Measurements from ENCODE around the gene ITGB3.

The ITGB3 gene

DNA sequence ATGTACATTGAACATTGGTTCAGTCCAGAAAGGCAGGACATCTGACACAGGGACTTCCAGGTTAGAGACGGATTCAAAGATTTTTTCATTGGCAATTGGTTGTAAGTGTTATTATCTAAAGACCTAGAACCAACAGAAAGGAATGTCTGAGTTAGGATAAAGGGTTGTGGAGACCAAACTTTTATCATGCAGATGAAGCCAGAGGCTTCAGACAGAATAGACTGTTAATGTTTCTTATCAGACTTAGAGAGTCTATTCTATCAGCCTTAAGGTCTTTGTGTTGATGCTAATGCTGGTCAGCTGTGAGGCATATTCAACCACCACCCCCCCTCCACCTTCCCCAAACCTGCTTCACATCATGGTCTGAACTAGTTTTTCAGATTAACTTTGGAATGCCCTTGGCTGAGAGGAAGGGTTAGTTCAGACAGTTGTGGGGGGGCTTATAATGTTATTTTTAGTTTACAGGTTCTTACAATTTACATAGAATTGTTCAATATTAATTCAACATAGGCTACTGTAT, 2.1 kb upstream of the ITGB3 start:
- TF ChIP-seq, protein P1, sequence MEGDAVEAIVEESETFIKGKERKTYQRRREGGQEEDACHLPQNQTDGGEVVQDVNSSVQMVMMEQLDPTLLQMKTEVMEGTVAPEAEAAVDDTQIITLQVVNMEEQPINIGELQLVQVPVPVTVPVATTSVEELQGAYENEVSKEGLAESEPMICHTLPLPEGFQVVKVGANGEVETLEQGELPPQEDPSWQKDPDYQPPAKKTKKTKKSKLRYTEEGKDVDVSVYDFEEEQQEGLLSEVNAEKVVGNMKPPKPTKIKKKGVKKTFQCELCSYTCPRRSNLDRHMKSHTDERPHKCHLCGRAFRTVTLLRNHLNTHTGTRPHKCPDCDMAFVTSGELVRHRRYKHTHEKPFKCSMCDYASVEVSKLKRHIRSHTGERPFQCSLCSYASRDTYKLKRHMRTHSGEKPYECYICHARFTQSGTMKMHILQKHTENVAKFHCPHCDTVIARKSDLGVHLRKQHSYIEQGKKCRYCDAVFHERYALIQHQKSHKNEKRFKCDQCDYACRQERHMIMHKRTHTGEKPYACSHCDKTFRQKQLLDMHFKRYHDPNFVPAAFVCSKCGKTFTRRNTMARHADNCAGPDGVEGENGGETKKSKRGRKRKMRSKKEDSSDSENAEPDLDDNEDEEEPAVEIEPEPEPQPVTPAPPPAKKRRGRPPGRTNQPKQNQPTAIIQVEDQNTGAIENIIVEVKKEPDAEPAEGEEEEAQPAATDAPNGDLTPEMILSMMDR (IDR thresholded peaks at IDR 0.05; ENCODE audit: low read depth, low read length, missing control alignments) = no peak
- H3K4me3 ChIP-seq (ENCODE audit: low read depth, low read length) = no peak overlapping the region
- in situ Hi-C loops (cut with HindIII; ENCODE audit: low sequenced_read_pairs) = no loop called here
- DNase-seq (ENCODE audit: low read depth) = no peak

DNA sequence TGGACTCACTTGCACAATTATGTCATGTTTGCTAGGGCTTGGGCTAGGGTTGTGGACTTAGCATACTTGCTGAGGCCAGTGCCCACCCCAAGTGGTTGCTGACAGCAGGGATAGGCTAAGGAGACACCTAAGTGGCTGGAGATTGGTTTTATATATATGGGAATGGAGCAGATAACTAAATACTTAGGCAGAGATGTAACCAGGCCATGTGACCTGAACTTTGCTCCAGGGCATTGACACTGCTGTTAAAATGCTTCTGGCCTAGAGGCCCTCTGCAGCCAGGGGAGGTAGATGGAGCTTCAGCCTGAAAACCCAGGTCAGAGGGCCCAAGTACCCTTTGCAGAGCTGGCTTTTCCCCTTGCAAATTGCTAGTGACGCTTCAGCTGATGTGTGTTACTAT, 1.4 kb upstream of the ITGB3 start:
- TF ChIP-seq, protein P1 (IDR thresholded peaks at IDR 0.05; ENCODE audit: low read depth, low read length, missing control alignments) = no peak
- in situ Hi-C loops (cut with HindIII; ENCODE audit: low sequenced_read_pairs) = no loop called here
- H3K4me3 ChIP-seq (ENCODE audit: low read depth, low read length) = no peak overlapping the region
- DNase-seq (ENCODE audit: low read depth) = no peak

DNA sequence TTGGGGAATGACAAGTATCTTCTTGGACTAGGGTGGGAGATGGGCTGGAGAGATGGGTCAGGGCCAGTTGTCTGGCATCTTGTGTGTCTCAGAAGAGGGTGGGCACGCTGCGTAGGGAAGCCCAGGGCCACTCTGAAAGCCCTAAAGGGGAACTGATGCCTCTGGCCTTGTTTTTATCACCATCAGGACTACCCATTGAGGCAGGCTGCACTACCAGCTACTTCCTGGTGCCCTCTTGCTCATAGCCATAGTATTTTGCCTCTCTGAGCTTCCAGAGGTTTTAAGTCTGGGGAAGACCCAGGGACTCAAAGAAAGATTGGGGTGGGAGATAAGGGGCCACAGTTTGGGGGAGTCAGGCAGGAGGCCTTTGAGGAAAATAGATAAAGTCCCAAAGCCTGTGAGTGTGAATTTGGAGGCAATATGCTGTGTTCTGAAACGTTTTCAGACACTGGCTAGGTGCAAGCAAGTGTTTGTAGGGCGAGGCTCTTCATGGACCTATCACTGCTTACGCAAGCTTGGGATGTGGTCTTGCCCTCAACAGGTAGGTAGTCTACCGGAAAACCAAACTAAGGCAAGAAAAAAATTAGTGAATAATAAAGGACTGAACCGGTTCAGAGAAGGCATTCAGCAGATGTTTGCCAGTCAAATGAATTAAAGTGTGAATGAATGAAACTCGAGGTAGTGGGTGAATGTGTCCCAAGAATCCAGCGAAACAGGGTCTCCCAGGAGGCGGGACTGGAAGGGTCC, 688 bp upstream of the ITGB3 start:
- DNase-seq (ENCODE audit: low read depth) = no peak
- TF ChIP-seq, protein P1 (IDR thresholded peaks at IDR 0.05; ENCODE audit: low read depth, low read length, missing control alignments) = no peak
- H3K4me3 ChIP-seq (ENCODE audit: low read depth, low read length) = peak overlapping the region; percentile 57
- in situ Hi-C loops (cut with HindIII; ENCODE audit: low sequenced_read_pairs) = no loop called here

DNA sequence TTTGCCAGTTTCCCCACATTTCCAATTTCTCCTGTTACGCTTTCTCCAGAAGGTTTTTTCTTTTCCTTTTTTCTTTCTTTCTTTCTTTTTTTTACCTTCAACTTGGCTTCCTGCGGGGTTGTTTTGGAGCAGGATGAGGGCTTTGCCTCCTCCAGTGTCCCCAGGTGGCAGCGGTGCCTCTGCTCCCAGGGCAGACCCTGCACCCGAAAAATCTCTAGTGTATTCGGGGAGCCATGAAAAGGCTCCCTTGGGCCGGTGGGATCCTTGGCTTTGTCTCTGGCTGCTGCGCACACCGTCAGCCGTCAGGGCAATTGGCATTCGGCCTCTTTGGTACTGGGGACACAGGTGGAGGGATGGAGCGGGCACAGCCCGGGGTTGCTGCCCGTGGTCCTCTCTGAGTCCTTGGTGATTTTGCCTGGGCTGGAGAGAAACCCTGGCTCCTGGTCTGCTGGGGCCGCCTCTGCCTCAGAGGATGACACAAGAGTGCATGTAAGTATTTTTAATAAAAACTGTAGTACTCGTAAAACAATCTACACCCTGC, 846 bp downstream of the ITGB3 start:
- no peak for DNase-seq (ENCODE audit: low read depth)
- TF ChIP-seq, protein P1 (IDR thresholded peaks at IDR 0.05; ENCODE audit: low read depth, low read length, missing control alignments) = no peak
- in situ Hi-C loops (cut with HindIII; ENCODE audit: low sequenced_read_pairs) = no loop called here
- peak overlapping the region; percentile 57 for H3K4me3 ChIP-seq (ENCODE audit: low read depth, low read length)

DNA sequence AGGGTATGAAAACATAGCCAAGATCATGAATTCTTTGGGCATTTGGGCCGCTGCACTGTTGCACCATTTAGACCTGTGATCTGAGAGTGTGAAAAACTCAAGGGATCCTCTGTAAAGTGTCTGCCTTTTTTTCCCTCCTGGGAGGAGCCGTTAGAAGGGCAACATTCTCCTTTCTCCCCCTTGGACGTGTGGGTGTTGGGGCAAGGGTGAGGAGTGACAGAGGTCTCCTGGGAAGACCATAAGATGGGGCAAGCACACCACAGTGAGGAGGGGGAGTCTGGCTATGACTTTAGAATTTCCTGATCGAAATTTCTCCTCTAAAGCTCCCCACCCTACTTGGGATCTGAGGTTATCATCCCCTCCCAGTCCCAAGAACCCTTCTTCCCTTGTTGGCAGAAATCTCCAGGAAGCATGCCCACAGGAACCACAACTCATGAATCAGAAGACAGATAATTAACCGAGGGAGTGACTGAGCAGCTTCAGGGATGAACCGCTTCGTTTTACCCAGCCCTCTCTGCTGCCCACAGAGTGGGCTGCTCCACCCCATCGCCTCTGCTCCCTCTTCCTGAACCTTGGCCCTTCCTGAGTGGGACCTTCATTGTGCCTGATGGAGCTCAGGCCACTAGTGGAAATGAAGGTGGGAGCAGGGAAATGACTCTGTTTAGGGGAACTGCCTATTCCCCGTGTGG, 4.2 kb downstream of the ITGB3 start:
- DNase-seq (ENCODE audit: low read depth) = peak; percentile 77
- TF ChIP-seq, protein P1 (IDR thresholded peaks at IDR 0.05; ENCODE audit: low read depth, low read length, missing control alignments) = no peak
- no peak overlapping the region for H3K4me3 ChIP-seq (ENCODE audit: low read depth, low read length)
- in situ Hi-C loops (cut with HindIII; ENCODE audit: low sequenced_read_pairs) = no loop called here

DNA sequence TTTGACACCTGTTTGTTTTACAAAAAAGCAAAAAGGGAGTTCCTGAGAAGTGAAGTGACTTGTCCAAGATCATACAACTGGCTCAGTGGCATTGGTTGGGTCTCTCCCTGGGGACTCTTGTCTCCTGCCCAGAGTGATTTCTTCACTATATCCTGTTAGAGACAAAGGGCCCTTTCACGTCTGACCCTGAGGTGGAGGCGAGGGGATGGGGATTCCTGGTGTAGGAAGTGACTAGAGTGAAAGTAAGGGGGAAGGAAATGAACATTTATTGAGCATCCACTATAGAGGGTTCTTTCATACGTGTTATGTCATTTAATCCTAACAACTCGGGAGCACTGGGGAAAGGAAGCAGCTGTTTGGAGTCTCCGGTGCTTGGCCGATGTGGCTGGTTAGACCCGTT, 9.0 kb downstream of the ITGB3 start:
- in situ Hi-C loops (cut with HindIII; ENCODE audit: low sequenced_read_pairs) = no loop called here
- TF ChIP-seq, protein P1 (IDR thresholded peaks at IDR 0.05; ENCODE audit: low read depth, low read length, missing control alignments) = no peak
- DNase-seq (ENCODE audit: low read depth) = no peak
- H3K4me3 ChIP-seq (ENCODE audit: low read depth, low read length) = no peak overlapping the region
